Breast epithelium (tissue), 4 donors: Measurements from ENCODE around the gene EPB41L2. TPM values are rescaled to one million over a fixed set of nuclear protein-coding genes. Genes with fewer than 3 reads are reported as not detected.

ENCODE experiments used
- DNase-seq, 2 donors: peaks; one replicate each; pipeline ENCODE4 v3.0.0-alpha.2; 2019; ENCODE audit warnings: low spot score in 2 of 2
- H3K27ac ChIP-seq, 2 donors: fragments of 200-600 bp; sonication (generic) in 1 of 2; one replicate each; pipeline ENCODE4 v1.5.1; 2016 to 2019; ENCODE audit warnings: mild to moderate bottlenecking in 1 of 2
- H3K27me3 ChIP-seq, 2 donors: fragments of 200-600 bp; sonication (generic) in 1 of 2; one replicate each; pipeline versions ENCODE4 v1.5.1 to v1.6.0; 2017 to 2019; ENCODE audit warnings: control low read depth in 1 of 2, mild to moderate bottlenecking in 1 of 2
- H3K36me3 ChIP-seq: fragments of 200-600 bp; one replicate; pipeline ENCODE4 v1.5.1; 2019
- H3K4me1 ChIP-seq, 2 donors: fragments of 200-600 bp; sonication (generic); one replicate each; pipeline ENCODE4 v1.5.1; 2016 to 2019; ENCODE audit warnings: control low read depth in 1 of 2
- H3K4me3 ChIP-seq, 3 donors: fragments of 200-600 bp; sonication (generic); 1 replicate in 2 of 3; 2 replicates in 1 of 3; pipeline ENCODE4 v1.5.1; 2016 to 2019; ENCODE audit warnings: mild to moderate bottlenecking in 3 of 3, moderate library complexity in 2 of 3
- H3K9me3 ChIP-seq, 2 donors: fragments of 200-600 bp; sonication (generic) in 1 of 2; one replicate each; pipeline ENCODE4 v1.5.1; 2016 to 2019; ENCODE audit warnings: control low read depth in 1 of 2
- CTCF ChIP-seq, 3 donors: fragments of 450-650 bp; IDR thresholded peaks; one replicate each; pipeline ENCODE4 v1.5.1; 2016 to 2017; ENCODE audit warnings: antibody characterized with exemption in 3 of 3, mild to moderate bottlenecking in 3 of 3, moderate library complexity in 3 of 3
- POLR2A ChIP-seq: fragments of 450-650 bp; IDR thresholded peaks from one replicate; pipeline ENCODE4 v1.6.1; 2016; ENCODE audit warnings: antibody characterized with exemption, mild to moderate bottlenecking, moderate library complexity
- POLR2AphosphoS5 ChIP-seq, 3 donors: sonication (generic); formaldehyde crosslinking; IDR thresholded peaks; one replicate each; pipeline ENCODE4 v1.6.1; 2017; ENCODE audit warnings: antibody characterized with exemption in 3 of 3
- intact Hi-C: fragments of 100-400 bp; cut with DNase I; formaldehyde crosslinking; loops from one replicate; pipeline ENCODE4 v1.15.1; 2023; ENCODE audit warnings: low total_unique reads
- total RNA-seq, 3 donors: library from RNA; depleted of rRNA; stranded (reverse); fragments of >200 nt; gene quantifications; one replicate each; pipeline ENCODE4 v1.1.0, GENCODE V29; 2016

EPB41L2 gene
- total RNA-seq, 3 donors from 2014 or later, result 72.7 to 110 (median 101) TPM

- Histone ChIP-seq H3K4me1 (no peaks in the 10 kb centered on the region), H3K27me3 (no peaks in the 10 kb centered on the region), H3K36me3 (no peaks in the 10 kb centered on the region), H3K27ac (no peak overlapping the region), H3K9me3 (no peaks in the 10 kb centered on the region), H3K4me3 (no peak overlapping the region)
- intact Hi-C loops, result no loop called here
- DNase-seq, result no peak
- no peak for TF ChIP-seq POLR2A
- TF ChIP-seq POLR2AphosphoS5 (IDR thresholded peaks at IDR 0.05), result no peak
- TF ChIP-seq CTCF (IDR thresholded peaks at IDR 0.05), result no peak
These were observed 87.7 kb downstream of the EPB41L2 start for GRCh38 chr6:130975325-130975724.

- H3K27me3 ChIP-seq, result no peaks in the 10 kb centered on the region
- intact Hi-C loops, result no loop called here
- H3K36me3 ChIP-seq, result no peaks in the 10 kb centered on the region
- H3K4me3 ChIP-seq, result no peak overlapping the region
- no peaks in the 10 kb centered on the region for H3K4me1 ChIP-seq
- no peaks in the 10 kb centered on the region for H3K9me3 ChIP-seq
- no peak for DNase-seq
- TF ChIP-seq CTCF (IDR thresholded peaks at IDR 0.05) (no peak), POLR2AphosphoS5 (IDR thresholded peaks at IDR 0.05) (no peak), POLR2A (no peak)
- H3K27ac ChIP-seq, result no peak overlapping the region
These were observed 89.3 kb downstream of the EPB41L2 start for GRCh38 chr6:130973521-130974277.

- Histone ChIP-seq H3K4me3 (no peak overlapping the region), H3K4me1 (no peaks in the 10 kb centered on the region), H3K9me3 (no peaks in the 10 kb centered on the region), H3K27me3 (no peaks in the 10 kb centered on the region), H3K27ac (no peak overlapping the region), H3K36me3 (no peaks in the 10 kb centered on the region)
- intact Hi-C loops, result no loop called here
- DNase-seq, result no peak
- no peak for TF ChIP-seq CTCF (IDR thresholded peaks at IDR 0.05)
- no peak for TF ChIP-seq POLR2AphosphoS5 (IDR thresholded peaks at IDR 0.05)
- no peak for TF ChIP-seq POLR2A
These were observed 91.5 kb downstream of the EPB41L2 start for GRCh38 chr6:130971504-130971903.

- intact Hi-C loops, result no loop called here
- Histone ChIP-seq H3K27me3 (no peaks in the 10 kb centered on the region), H3K4me1 (no peaks in the 10 kb centered on the region), H3K9me3 (no peaks in the 10 kb centered on the region), H3K36me3 (no peaks in the 10 kb centered on the region), H3K4me3 (no peak overlapping the region), H3K27ac (peak overlapping the region in 1 of 2 donors; percentile 7)
- no peak for DNase-seq
- TF ChIP-seq POLR2AphosphoS5 (IDR thresholded peaks at IDR 0.05) (no peak), POLR2A (no peak), CTCF (IDR thresholded peaks at IDR 0.05) (no peak)
These were observed 92.1 kb downstream of the EPB41L2 start for GRCh38 chr6:130970839-130971410.

- Histone ChIP-seq H3K4me3 (peak overlapping the region; percentile 12 to 53 (median 38)), H3K36me3 (no peaks in the 10 kb centered on the region), H3K27me3 (no peaks in the 10 kb centered on the region), H3K4me1 (no peaks in the 10 kb centered on the region), H3K9me3 (no peaks in the 10 kb centered on the region), H3K27ac (peak overlapping the region in 1 of 2 donors; percentile 69)
- no peak for DNase-seq
- no peak for TF ChIP-seq POLR2A
- no peak for TF ChIP-seq POLR2AphosphoS5 (IDR thresholded peaks at IDR 0.05)
- intact Hi-C loops, result no loop called here
These were observed 93.1 kb downstream of the EPB41L2 start for GRCh38 chr6:130969791-130970491.
